Measurements from ENCODE around the gene ANO6.

Gene ANO6

DNA sequence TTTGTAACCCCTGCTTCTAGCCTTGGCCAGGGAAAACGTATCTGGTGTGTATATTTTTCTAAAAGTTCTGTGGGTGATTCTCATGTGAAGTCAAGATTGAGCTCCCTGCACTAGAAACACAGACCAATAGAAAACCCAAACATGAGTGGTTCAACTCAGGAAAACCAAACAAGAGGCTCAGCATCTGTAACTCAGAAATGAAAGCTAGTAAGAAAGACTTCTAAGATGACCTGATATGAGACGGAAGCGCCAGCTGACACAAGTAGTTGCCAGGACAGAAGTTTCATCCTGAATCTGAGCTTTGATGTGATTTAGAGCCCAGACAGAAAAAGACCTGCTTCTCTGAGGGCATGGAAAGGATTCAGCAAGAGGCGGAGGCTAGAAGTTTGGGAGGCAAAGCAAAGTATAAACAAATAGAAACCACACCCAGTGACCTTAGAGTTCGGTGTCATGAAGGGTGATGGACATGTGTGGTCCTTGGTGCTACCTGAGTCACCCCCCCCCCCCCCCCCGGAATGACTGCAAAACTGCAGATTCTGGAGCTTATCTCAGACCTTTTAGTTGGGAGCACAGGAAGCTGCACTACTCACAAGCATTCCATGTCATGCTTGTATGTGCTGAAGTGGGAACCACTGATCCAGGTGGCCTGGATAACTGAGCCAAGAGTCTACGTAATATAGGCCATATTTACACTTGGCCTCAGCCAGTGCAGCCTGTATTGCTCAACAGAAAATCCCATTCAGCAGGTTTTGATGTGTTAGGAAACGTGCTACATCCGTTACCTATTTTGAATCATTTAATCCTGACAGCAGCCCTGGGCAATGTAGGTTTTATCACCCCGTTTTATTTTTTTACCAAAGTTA is 191.3 kb downstream of the ANO6 start:
- no peak for DNase-seq (ENCODE audit: low read depth)

DNA sequence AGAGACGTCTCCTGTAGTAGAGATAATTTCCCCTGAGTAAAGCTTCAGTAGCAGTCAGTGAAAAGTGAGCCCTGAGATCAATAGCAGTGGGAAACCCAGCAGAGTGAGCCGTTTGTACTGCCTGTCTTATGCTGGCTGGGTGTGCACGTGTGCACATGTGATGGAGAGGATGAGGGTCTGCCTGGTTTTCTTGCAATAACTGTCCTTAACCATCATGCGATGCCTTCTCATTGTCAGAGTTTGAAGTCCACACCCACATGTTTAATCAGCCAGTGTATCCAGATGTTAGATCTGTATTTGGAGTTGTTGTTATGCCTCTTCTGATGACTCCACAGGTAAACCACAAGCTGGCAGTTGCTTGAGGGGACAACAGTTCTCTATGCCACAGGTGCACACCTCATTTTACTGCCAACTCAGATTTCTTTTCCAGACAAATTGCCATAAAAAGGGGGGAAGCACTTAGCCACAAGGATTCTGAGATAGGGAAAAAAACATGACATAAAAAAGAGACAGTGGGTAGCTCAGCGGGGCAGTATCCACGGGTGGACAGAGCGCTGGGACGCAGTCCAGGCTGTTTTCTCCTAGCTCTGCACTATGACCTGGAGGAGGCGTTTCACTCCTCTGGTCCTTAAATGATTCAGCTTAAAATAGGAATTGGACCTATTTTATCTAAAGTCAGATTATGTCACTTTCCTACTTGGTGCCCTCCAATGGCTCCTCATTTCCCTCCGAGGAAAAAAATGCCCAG is 192.3 kb downstream of the ANO6 start:
- DNase-seq (ENCODE audit: low read depth) = no peak

DNA sequence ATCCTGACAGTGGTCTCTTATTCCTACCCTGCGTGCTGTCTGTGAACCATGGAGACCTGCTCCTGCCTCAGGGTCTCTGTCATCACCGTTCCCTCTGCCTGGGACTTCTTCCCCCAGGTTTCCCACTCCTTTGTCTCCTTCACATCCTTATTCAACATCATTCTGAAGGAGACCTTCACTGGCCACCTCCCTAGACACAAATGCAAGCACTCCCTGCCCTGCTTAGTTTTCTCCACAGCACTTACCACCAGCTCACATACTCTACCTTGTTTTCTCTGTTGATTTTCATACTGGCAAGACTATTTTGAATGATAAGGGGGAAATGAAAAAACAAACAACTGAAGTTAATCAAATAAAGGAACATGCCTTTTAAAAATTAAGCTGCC is 192.8 kb downstream of the ANO6 start:
- no peak for DNase-seq (ENCODE audit: low read depth)

DNA sequence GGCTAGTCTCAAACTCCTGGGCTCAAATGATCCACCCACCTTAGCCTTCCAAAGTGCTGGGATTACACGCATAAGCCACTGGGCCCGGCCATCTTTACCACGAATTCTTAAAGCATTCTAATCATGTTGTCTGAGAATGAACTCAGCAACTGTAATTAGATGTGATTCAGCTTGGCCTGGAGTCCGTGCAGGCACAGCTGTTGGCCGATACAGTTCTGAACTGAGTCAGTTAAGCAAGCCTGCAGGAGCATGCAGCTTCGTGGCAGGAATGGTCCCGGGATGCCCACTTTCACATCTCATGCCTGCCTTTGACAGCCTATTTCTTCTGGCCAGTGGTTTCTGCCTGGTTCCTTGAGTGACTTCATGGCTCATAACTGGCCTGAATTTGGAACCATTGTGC is 194.1 kb downstream of the ANO6 start:
- DNase-seq (ENCODE audit: low read depth) = no peak

- no peak for DNase-seq (ENCODE audit: low read depth)
Observed at GRCh38 chr12:45411626-45412025, 195.7 kb downstream of the ANO6 start.

DNA sequence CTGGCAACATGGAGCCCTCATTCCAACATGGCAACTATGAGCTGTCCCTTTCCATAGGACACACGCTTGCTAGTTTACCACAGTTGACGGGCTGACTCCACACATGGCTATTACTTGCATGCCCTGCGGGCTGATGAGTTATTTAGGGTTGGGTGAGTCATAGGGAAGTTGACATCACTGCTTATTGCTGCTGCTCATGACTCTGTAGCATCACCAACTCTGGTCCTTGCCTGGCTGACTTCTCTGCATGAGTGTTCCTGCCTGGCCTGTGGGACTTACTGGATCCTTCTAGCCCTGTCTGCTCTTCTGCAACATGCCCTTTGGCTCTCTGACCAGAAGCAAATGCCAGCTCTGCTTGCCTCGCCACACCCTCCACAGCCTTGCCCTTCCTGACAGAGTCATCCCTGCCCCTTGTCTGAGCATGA is 199.5 kb downstream of the ANO6 start:
- no peak for DNase-seq (ENCODE audit: low read depth)

DNA sequence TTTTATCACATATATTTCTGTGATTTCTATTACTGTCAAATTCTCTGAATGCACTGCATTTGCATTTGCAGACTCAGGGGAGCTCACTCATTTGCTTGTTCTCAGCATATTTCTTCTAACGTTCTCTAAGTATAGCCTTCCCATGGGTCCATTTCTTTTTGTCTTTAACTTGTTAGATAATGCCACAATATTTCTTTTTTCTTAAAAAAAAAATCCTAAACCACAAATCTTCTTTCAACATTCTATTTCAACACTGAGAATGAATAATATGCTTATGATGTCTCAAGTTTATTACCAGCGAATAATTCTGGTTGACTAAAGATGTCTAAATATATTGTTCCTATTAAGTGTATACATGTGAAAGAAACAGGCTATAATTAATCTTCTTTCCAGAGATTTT is 200.2 kb downstream of the ANO6 start:
- no peak for DNase-seq (ENCODE audit: low read depth)

DNA sequence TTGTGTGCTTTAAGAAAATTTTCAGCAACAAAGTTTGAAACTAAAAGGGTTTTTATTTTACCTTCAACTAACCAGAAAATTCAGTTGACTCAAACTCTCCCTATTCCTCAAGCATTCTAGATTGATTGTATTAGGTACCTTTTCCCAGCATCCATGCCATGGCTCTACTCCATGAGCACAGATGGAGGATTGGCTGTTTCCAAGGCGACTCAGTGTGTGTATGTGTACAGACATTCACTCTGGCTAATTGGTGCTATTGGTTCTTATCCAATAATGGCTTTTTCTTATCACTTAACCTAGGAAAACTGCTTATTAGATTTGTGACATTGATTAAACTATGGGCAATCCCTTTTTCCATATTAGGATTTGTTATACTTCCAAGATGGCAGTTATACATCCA is 202.6 kb downstream of the ANO6 start:
- DNase-seq (ENCODE audit: low read depth) = no peak

- DNase-seq (ENCODE audit: low read depth) = no peak
Observed at GRCh38 chr12:45419317-45419814, 203.5 kb downstream of the ANO6 start.

DNA sequence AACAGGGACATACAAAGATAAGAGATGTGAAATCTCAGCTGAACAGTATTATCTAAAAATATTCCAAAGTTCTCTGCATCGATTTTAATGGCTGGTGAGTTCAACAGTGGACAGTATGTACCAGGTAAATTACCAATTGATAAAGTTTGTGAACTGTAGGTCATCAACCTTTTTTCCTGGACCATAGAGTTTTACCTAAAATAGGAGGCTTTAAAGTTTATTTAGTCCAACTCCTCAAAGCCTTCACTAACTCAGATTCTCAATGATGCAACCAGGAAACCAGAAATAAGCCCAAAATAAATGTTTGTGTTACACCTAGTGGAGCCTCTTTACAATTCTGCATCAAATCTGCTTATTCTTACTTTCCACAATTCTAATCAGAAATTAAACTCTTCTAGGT is 205.8 kb downstream of the ANO6 start:
- DNase-seq (ENCODE audit: low read depth) = no peak

DNA sequence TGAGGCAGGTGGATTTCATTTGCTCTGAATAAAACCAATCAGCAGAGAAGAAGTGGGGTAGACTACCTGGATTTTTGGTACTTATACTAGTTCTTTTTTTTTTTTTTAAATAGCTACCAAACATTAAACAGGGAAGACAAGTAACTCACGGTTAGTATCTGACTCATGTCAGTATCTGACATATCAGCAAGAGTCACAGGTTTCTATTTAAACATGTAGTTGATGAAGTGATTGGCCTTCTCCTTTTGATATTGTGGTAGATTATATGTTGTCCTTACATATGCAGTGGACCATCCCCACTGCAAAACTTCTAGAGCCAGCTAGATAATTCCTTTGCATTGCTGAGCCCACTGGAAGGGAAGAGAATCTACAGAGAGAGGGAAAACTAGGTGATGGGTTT is 208.0 kb downstream of the ANO6 start:
- no peak for DNase-seq (ENCODE audit: low read depth)

DNA sequence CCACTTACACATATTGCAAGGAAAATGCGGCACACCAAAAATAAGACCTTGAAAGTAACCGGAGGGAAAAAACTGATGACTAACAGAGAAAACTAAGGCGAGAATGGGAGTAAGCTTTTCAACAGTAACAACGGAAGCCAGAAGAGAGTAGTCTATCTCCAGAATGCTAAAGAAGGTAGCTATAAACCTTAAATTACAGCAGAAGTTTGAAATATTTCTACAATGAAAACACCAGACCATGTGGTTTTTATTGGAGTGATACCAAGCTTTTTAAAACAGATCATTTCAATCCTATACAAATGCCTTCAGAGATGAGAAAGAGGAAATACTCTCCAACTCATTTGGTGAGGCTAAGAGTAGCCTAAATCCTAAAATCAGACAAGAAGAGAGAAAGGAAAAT is 209.5 kb downstream of the ANO6 start:
- DNase-seq (ENCODE audit: low read depth) = no peak

DNA sequence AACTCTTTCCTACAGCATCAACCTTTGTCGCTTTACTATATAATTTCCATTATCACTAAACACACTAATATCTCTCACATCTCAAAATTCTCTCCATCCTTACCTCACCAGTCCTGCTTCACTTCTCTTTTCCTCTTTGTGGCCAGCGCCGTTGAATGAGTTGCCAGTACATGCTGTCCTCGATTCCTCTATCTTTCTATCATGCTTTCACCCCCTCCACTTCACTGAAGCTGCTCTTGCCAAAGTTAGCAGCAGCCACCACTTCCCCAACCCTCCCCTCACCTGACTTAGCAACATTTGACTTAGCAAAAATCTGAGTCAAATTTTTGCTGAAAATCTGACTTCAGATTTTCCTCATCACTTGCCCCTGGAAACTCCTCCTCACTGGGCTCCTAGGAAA is 210.4 kb downstream of the ANO6 start:
- no peak for DNase-seq (ENCODE audit: low read depth)

- DNase-seq (ENCODE audit: low read depth) = no peak
Observed at GRCh38 chr12:45427042-45427441, 211.1 kb downstream of the ANO6 start.

DNA sequence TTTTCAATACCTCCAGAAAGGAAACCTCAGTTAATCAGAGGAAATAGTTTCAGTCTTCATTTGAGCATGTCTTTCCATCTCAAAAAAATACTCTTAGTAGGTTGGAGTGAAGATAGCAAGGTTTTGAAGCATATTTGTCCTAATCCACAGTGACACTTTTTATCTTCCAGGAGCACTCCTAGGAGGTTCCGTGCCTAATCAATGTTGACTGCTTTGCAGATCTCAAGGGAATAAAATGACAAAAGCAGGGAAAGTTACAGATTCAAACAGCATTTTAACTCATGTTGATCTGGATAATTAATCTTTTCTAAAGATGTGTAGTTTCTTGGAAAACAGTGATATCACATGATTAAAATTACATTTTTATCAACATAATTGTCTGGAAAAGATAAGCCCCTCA is 213.9 kb downstream of the ANO6 start:
- no peak for DNase-seq (ENCODE audit: low read depth)

GRCh38 chr12:45431126-45431525 is 215.2 kb downstream of the ANO6 start:
- DNase-seq (ENCODE audit: low read depth) = no peak

DNA sequence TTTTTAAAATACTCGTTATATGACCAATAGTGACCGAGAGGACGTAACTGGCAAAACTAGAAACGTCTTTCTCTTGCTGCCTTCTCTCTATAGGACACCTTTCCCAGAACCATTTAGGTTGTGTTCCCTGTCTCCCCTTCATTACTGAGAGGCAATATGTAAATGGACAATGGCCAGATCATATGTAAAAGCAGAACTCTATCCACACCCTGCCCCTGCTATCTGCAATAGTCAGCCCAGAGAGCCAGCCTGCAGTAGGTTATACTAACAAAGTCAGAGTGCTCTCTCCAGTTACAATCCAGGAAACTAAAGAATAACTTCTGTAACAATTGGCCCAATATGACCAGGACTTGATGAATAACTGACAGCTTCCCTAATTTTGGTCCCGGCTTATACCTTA is 216.8 kb downstream of the ANO6 start:
- no peak for DNase-seq (ENCODE audit: low read depth)

DNA sequence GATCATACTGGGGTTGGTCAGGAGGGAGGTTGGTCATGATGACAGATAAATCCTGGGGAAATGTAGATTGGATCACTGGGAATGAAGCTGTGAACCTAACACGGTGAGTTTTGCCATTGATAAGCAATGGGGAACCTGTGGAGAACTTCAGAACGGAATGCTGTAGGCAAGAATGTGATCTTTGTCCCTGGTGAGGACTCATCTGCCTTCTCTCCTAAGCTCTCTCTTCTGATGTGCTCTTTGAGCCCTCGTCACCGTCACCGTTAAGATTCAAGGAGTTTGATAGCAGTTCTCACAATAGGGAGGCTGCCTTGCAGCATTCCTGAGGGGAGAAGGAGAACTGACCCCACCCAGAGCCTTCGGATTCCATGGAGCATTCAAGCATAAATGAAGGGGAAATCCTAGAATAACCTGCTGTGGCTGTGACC is 217.6 kb downstream of the ANO6 start:
- DNase-seq (ENCODE audit: low read depth) = no peak

GRCh38 chr12:45434094-45434493 is 218.2 kb downstream of the ANO6 start:
- DNase-seq (ENCODE audit: low read depth) = no peak

DNA sequence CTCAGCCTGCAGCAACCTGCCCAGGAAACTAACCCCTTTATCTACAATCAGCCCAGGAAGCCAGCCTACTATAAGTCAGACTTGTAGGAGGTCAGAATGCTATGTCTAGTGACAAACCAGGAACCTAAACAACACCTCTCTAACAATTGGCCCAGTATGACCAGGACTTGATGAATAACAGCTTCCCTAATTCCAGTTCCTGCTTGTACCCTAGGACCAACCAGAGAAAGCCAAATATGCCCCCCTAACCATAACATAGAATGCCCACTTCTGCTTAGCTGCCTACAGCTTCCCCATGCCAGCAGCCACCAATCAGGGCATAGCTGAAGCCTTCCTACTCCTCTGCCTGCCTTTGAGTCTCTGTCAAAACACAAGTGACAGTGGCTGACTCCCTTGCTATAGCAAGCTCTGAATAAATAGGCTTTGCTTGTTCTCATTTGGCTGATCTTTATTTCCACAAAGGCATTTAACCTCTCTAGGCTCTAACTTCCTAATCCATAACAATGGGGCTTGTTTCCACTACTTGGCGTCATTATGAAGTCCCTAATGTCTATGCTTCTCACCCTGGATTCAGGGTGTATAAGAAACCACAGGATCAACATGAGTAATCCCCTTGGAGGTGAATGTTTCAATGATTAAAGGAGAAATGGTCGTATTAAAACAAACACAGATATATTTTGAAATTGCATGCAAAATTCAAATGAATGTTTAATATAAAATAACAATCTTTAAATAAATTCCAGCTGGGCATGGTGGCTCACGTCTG is 220.2 kb downstream of the ANO6 start:
- no peak for DNase-seq (ENCODE audit: low read depth)

GRCh38 chr12:45439039-45439438 is 223.1 kb downstream of the ANO6 start:
- DNase-seq (ENCODE audit: low read depth) = no peak

DNA sequence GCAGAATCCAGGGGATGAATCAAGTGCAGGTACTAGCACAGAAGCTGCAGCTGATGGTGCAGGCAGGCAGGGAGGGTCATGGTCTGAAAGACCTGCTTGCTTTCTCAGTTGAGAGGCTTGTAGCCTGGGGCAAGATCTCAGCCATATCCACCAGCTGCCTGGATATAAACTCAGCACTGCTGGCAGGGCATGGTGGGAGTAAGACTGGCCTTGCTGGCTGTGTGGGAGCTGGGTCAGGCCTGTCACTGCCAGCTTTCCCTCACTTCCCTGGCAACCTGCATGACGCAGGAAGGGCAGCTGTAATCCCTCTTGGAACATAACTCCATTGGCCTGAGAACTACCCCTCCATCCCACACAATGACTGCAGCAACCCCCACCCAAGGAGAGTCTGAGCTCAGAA is 230.1 kb downstream of the ANO6 start:
- DNase-seq (ENCODE audit: low read depth) = no peak

Data from T follicular helper cell (primary cell).